Stimulated activated memory B cell treated with anti-CD40 and anti-IgM and Interleukin-4, amounts not matched to agents 10 μg/mL and 1 μg/mL and 100 μg/mL, for 72 hours (primary cell): Measurements from ENCODE around the gene TEP1.
A peak's percentile ranks its signal among the peaks of the same experiment; 100 is the strongest.

Experiments
- ATAC-seq: fragments of 150-1000 bp; cut with Tn5 transposase; 2 replicates; pipeline ENCODE4 v1.10.0; 2021
- H3K27ac Mint-ChIP-seq: one replicate; pipeline ENCODE4 v1.8.0; 2022; ENCODE audit warnings: mild to moderate bottlenecking, mixed read lengths
- H3K27me3 Mint-ChIP-seq: one replicate; pipeline ENCODE4 v1.8.0; 2022; ENCODE audit warnings: mixed read lengths
- H3K36me3 Mint-ChIP-seq: one replicate; pipeline ENCODE4 v1.8.0; 2022; ENCODE audit warnings: mixed read lengths
- H3K4me1 Mint-ChIP-seq: one replicate; pipeline ENCODE4 v1.8.0; 2022; ENCODE audit warnings: mixed read lengths
- H3K4me3 Mint-ChIP-seq: one replicate; pipeline ENCODE4 v1.8.0; 2022; ENCODE audit warnings: mild to moderate bottlenecking, moderate library complexity, mixed read lengths
- H3K9me3 Mint-ChIP-seq: one replicate; pipeline ENCODE4 v1.8.0; 2022; ENCODE audit warnings: mixed read lengths

Gene TEP1

GRCh38 chr14:20440465-20440864 is 27.2 kb upstream of the TEP1 start:
- Mint-ChIP-seq H3K36me3 (peaks cover 14% of the 10 kb centered on the region), H3K27ac (peak overlapping the region; percentile 69), H3K4me1 (peaks cover 56% of the 10 kb centered on the region), H3K27me3 (no peaks in the 10 kb centered on the region), H3K4me3 (no peak overlapping the region), H3K9me3 (peaks cover 5% of the 10 kb centered on the region)
- peak; percentile 35 for ATAC-seq

GRCh38 chr14:20438664-20439063 is 25.4 kb upstream of the TEP1 start:
- peaks cover 59% of the 10 kb centered on the region for H3K4me1 Mint-ChIP-seq
- peaks cover 5% of the 10 kb centered on the region for H3K9me3 Mint-ChIP-seq
- peaks cover 14% of the 10 kb centered on the region for H3K36me3 Mint-ChIP-seq
- no peak overlapping the region for H3K4me3 Mint-ChIP-seq
- H3K27ac Mint-ChIP-seq = peak overlapping the region; percentile 15
- peak; percentile 61 for ATAC-seq
- no peaks in the 10 kb centered on the region for H3K27me3 Mint-ChIP-seq

GRCh38 chr14:20436363-20436755 is 23.1 kb upstream of the TEP1 start:
- no peak for ATAC-seq

GRCh38 chr14:20435582-20436362 is 22.5 kb upstream of the TEP1 start, which contains the start of gene KLHL33:
KLHL33 (minus strand) TSS chr14:20436166; CDS start chr14:20435811, 355 bp downstream.
- Mint-ChIP-seq H3K36me3 (no peaks in the 10 kb centered on the region), H3K27me3 (no peaks in the 10 kb centered on the region), H3K4me3 (no peak within 1 kb of the TSS), H3K4me1 (peaks cover 47% of the 10 kb centered on the region), H3K9me3 (peaks cover 5% of the 10 kb centered on the region), H3K27ac (no peak within 1 kb of the TSS)
- no peak for ATAC-seq

More at GRCh38 chr14:20436363-20436755, 23.1 kb upstream of the TEP1 start:
- no peak overlapping the region for H3K27ac Mint-ChIP-seq
- no peaks in the 10 kb centered on the region for H3K27me3 Mint-ChIP-seq
- no peak overlapping the region for H3K4me3 Mint-ChIP-seq
- H3K36me3 Mint-ChIP-seq = no peaks in the 10 kb centered on the region
- H3K4me1 Mint-ChIP-seq = peaks cover 53% of the 10 kb centered on the region
- peaks cover 5% of the 10 kb centered on the region for H3K9me3 Mint-ChIP-seq

GRCh38 chr14:20434701-20435581 is 21.6 kb upstream of the TEP1 start:
- Mint-ChIP-seq H3K4me1 (peaks cover 46% of the 10 kb centered on the region), H3K27ac (no peak overlapping the region), H3K27me3 (no peaks in the 10 kb centered on the region), H3K4me3 (no peak overlapping the region), H3K9me3 (peaks cover 5% of the 10 kb centered on the region), H3K36me3 (no peaks in the 10 kb centered on the region)
- ATAC-seq = no peak

GRCh38 chr14:20429801-20430669 is 16.7 kb upstream of the TEP1 start:
- Mint-ChIP-seq H3K9me3 (no peaks in the 10 kb centered on the region), H3K27ac (peak overlapping the region; percentile 90), H3K27me3 (no peaks in the 10 kb centered on the region), H3K36me3 (no peaks in the 10 kb centered on the region), H3K4me3 (no peak overlapping the region), H3K4me1 (peaks cover 44% of the 10 kb centered on the region)
- no peak for ATAC-seq

- no peaks in the 10 kb centered on the region for H3K9me3 Mint-ChIP-seq
- peak overlapping the region; percentile 90 for H3K27ac Mint-ChIP-seq
- H3K36me3 Mint-ChIP-seq = no peaks in the 10 kb centered on the region
- ATAC-seq = no peak
- no peak overlapping the region for H3K4me3 Mint-ChIP-seq
- no peaks in the 10 kb centered on the region for H3K27me3 Mint-ChIP-seq
- peaks cover 51% of the 10 kb centered on the region for H3K4me1 Mint-ChIP-seq
These were observed 15.5 kb upstream of the TEP1 start for GRCh38 chr14:20428802-20429201.

GRCh38 chr14:20428010-20428365 is 14.7 kb upstream of the TEP1 start:
- Mint-ChIP-seq H3K9me3 (no peaks in the 10 kb centered on the region), H3K36me3 (no peaks in the 10 kb centered on the region), H3K4me1 (peaks cover 51% of the 10 kb centered on the region), H3K27ac (peak overlapping the region; percentile 90), H3K27me3 (no peaks in the 10 kb centered on the region), H3K4me3 (peak overlapping the region; percentile 48)
- ATAC-seq = peak; percentile 51

- peak; percentile 90 for ATAC-seq
- peak overlapping the region; percentile 48 for H3K4me3 Mint-ChIP-seq
- H3K27ac Mint-ChIP-seq = peak overlapping the region; percentile 90
- H3K27me3 Mint-ChIP-seq = no peaks in the 10 kb centered on the region
- no peaks in the 10 kb centered on the region for H3K36me3 Mint-ChIP-seq
- H3K9me3 Mint-ChIP-seq = no peaks in the 10 kb centered on the region
- H3K4me1 Mint-ChIP-seq = peaks cover 51% of the 10 kb centered on the region
These were observed 14.1 kb upstream of the TEP1 start for GRCh38 chr14:20427231-20428009.

GRCh38 chr14:20424851-20425250 is 11.6 kb upstream of the TEP1 start:
- no peak for ATAC-seq
- Mint-ChIP-seq H3K36me3 (no peaks in the 10 kb centered on the region), H3K4me1 (peaks cover 42% of the 10 kb centered on the region), H3K9me3 (no peaks in the 10 kb centered on the region), H3K27me3 (no peaks in the 10 kb centered on the region), H3K27ac (peak overlapping the region; percentile 55), H3K4me3 (no peak overlapping the region)

GRCh38 chr14:20422886-20423285 is 9.6 kb upstream of the TEP1 start:
- Mint-ChIP-seq H3K27ac (peak overlapping the region; percentile 59), H3K9me3 (no peaks in the 10 kb centered on the region), H3K4me3 (no peak overlapping the region), H3K36me3 (no peaks in the 10 kb centered on the region), H3K27me3 (no peaks in the 10 kb centered on the region), H3K4me1 (peaks cover 29% of the 10 kb centered on the region)
- ATAC-seq = no peak

- H3K27me3 Mint-ChIP-seq = no peaks in the 10 kb centered on the region
- H3K9me3 Mint-ChIP-seq = no peaks in the 10 kb centered on the region
- peaks cover 23% of the 10 kb centered on the region for H3K4me1 Mint-ChIP-seq
- no peak for ATAC-seq
- H3K4me3 Mint-ChIP-seq = no peak overlapping the region
- no peak overlapping the region for H3K27ac Mint-ChIP-seq
- no peaks in the 10 kb centered on the region for H3K36me3 Mint-ChIP-seq
These were observed 8.0 kb upstream of the TEP1 start for GRCh38 chr14:20421267-20421666.

- peak overlapping the region; percentile 72 for H3K27ac Mint-ChIP-seq
- no peaks in the 10 kb centered on the region for H3K36me3 Mint-ChIP-seq
- H3K4me1 Mint-ChIP-seq = peaks cover 17% of the 10 kb centered on the region
- no peak for ATAC-seq
- no peaks in the 10 kb centered on the region for H3K27me3 Mint-ChIP-seq
- no peaks in the 10 kb centered on the region for H3K9me3 Mint-ChIP-seq
- no peak overlapping the region for H3K4me3 Mint-ChIP-seq
These were observed 6.1 kb upstream of the TEP1 start for GRCh38 chr14:20419419-20419818.

- ATAC-seq = no peak
- Mint-ChIP-seq H3K27me3 (no peaks in the 10 kb centered on the region), H3K4me3 (no peak overlapping the region), H3K9me3 (no peaks in the 10 kb centered on the region), H3K4me1 (peaks cover 16% of the 10 kb centered on the region), H3K36me3 (no peaks in the 10 kb centered on the region), H3K27ac (no peak overlapping the region)
These were observed 5.2 kb upstream of the TEP1 start for GRCh38 chr14:20418501-20418909.
